ENCODE measurements around the gene CLEC4A. TPM values are rescaled to one million over a fixed set of nuclear protein-coding genes. Genes with fewer than 3 reads are reported as not detected.
"Not testable (repeated sequence)": the region's sequence is repeated elsewhere in the genome, so short reads cannot be mapped to it uniquely, and the experiment has no call there.

Gene CLEC4A
- total RNA-seq, 2 experiments from 2014 or later = 0.39 to 1.0 TPM

GRCh38 chr12:8099235-8099634, 24.2 kb upstream of the CLEC4A start:
- no peak overlapping the region for H3K27ac ChIP-seq (ENCODE audit: low read depth in 1 of 2, low read length in 2 of 2)
- ATAC-seq (ENCODE audit: poor library complexity) (no peak), DNase-seq (no peak)
- H3K4me3 Mint-ChIP-seq = no peak overlapping the region
- intact Hi-C loops (cut with DNase I, micrococcal nuclease) = no loop called here
- no peaks in the 10 kb centered on the region for H3K9me3 ChIP-seq (ENCODE audit: control insufficient read depth in 1 of 2, insufficient read depth in 1 of 2, low read length in 2 of 2)
- no peaks in the 10 kb centered on the region for H3K4me1 ChIP-seq (ENCODE audit: insufficient read depth, low read length)
- peaks cover 4% of the 10 kb centered on the region for H3K4me1 Mint-ChIP-seq (ENCODE audit: low read depth)
- POLR2A ChIA-PET = no interaction called here
- peaks cover 69% of the 10 kb centered on the region for H3K36me3 Mint-ChIP-seq (ENCODE audit: low read depth)
- no peak for TF ChIP-seq CTCF (IDR thresholded peaks at IDR 0.05)
- CTCF ChIA-PET = interaction anchor here (1.0 kb wide), 1 partner anchor 53 kb away, joined by 3 read pairs; no protein-coding TSS in a partner anchor
- no peak overlapping the region for H3K27ac Mint-ChIP-seq
- H3K4me3 ChIP-seq (ENCODE audit: low read length) = no peak overlapping the region
- peaks cover 39% of the 10 kb centered on the region for H3K36me3 ChIP-seq (ENCODE audit: insufficient read depth, low read length)
- no peaks in the 10 kb centered on the region for H3K27me3 Mint-ChIP-seq
- H3K27me3 ChIP-seq (ENCODE audit: control insufficient read depth in 1 of 2, insufficient read depth in 2 of 2, low read length in 2 of 2) = no peaks in the 10 kb centered on the region
- no peaks in the 10 kb centered on the region for H3K9me3 Mint-ChIP-seq

GRCh38 chr12:8108808-8109398, 14.5 kb upstream of the CLEC4A start:
- Mint-ChIP-seq H3K4me3 (no peak overlapping the region), H3K36me3 (ENCODE audit: low read depth) (peaks cover 37% of the 10 kb centered on the region), H3K27me3 (no peaks in the 10 kb centered on the region), H3K4me1 (ENCODE audit: low read depth) (peaks cover 5% of the 10 kb centered on the region), H3K9me3 (no peaks in the 10 kb centered on the region), H3K27ac (no peak overlapping the region)
- Histone ChIP-seq H3K4me3 (ENCODE audit: low read length) (no peak overlapping the region), H3K9me3 (ENCODE audit: control insufficient read depth in 1 of 2, insufficient read depth in 1 of 2, low read length in 2 of 2) (no peaks in the 10 kb centered on the region), H3K27ac (ENCODE audit: low read depth in 1 of 2, low read length in 2 of 2) (no peak overlapping the region), H3K4me1 (ENCODE audit: insufficient read depth, low read length) (no peaks in the 10 kb centered on the region), H3K36me3 (ENCODE audit: insufficient read depth, low read length) (peaks cover 6% of the 10 kb centered on the region), H3K27me3 (ENCODE audit: control insufficient read depth in 1 of 2, insufficient read depth in 2 of 2, low read length in 2 of 2) (no peaks in the 10 kb centered on the region)
- TF ChIP-seq CTCF (IDR thresholded peaks at IDR 0.05) = peak; percentile 100
- POLR2A ChIA-PET = no interaction called here
- ATAC-seq (ENCODE audit: poor library complexity) = peak; percentile 99
- intact Hi-C loops (cut with DNase I, micrococcal nuclease) = loop anchor here (1.0 to 10.0 kb wide), 7 partner anchors 20 to 286 kb away; no protein-coding TSS in a partner anchor
- peak; percentile 64 to 87 (median 72) for DNase-seq
- CTCF ChIA-PET = interaction anchor here (0.6 to 2.3 kb wide), 6 partner anchors 16 to 281 kb away, joined by 3 to 12 read pairs (median 4); no protein-coding TSS in a partner anchor

DNA sequence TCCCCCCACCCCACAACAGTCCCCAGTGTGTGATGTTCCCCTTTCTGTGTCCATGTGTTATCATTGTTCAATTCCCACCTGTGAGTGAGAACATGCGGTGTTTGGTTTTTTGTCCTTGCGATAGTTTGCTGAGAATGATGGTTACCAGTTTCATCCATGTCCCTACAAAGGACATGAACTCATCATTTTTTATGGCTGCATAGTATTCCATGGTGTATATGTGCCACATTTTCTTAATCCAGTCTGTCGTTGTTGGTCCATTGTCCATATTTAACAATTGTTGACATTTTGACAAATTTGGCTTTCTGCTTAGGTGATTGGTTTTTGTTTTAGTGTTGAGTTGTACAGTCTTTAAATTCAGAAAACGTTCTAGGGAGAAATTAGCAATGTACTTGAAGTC, 10.3 kb upstream of the CLEC4A start:
- DNase-seq; H3K27me3 ChIP-seq (ENCODE audit: control insufficient read depth in 1 of 2, insufficient read depth in 2 of 2, low read length in 2 of 2); H3K27ac Mint-ChIP-seq; H3K27ac ChIP-seq (ENCODE audit: low read depth in 1 of 2, low read length in 2 of 2); ATAC-seq (ENCODE audit: poor library complexity); H3K36me3 ChIP-seq (ENCODE audit: insufficient read depth, low read length); H3K4me3 ChIP-seq (ENCODE audit: low read length); H3K4me3 Mint-ChIP-seq; CTCF ChIA-PET; POLR2A ChIA-PET; H3K4me1 Mint-ChIP-seq (ENCODE audit: low read depth); H3K27me3 Mint-ChIP-seq; H3K4me1 ChIP-seq (ENCODE audit: insufficient read depth, low read length); H3K9me3 ChIP-seq (ENCODE audit: control insufficient read depth in 1 of 2, insufficient read depth in 1 of 2, low read length in 2 of 2); intact Hi-C loops (cut with DNase I, micrococcal nuclease); H3K9me3 Mint-ChIP-seq: not testable (repeated sequence)
- H3K36me3 Mint-ChIP-seq (ENCODE audit: low read depth) = peaks cover 24% of the 10 kb centered on the region
